Spleen (tissue), 11 donors: ENCODE data around the gene TIMM8B. TPM values are rescaled to one million over a fixed set of nuclear protein-coding genes. Genes with fewer than 3 reads are reported as not detected.
A peak's percentile ranks its signal among the peaks of the same experiment; 100 is the strongest.

Experiments
- DNase-seq: peaks from one replicate; pipeline ENCODE4 v3.0.0-alpha.2; 2020
- H3K27ac ChIP-seq, 8 donors: fragments of 200-600 bp; sonication (generic) in 7 of 8; 1 replicate in 4 of 8; 2 replicates in 4 of 8; pipeline versions ENCODE4 v1.5.0 to v1.8.0; 2016 to 2021; ENCODE audit warnings: inconsistent platforms in 4 of 8, mild to moderate bottlenecking in 4 of 8, moderate library complexity in 1 of 8
- H3K27me3 ChIP-seq, 7 donors: fragments of 200-600 bp; sonication (generic) in 6 of 7; replicated peaks in 1 of 7; 1 replicate in 4 of 7; 2 replicates in 3 of 7; pipeline versions ENCODE4 v1.5.0 to v1.8.0; 2016 to 2021; ENCODE audit warnings: inconsistent platforms in 3 of 7, mild to moderate bottlenecking in 1 of 7
- H3K36me3 ChIP-seq, 6 donors: fragments of 200-600 bp; sonication (generic) in 5 of 6; 1 replicate in 4 of 6; 2 replicates in 2 of 6; pipeline versions ENCODE4 v1.5.0 to v1.8.0; 2016 to 2021; ENCODE audit warnings: inconsistent platforms in 2 of 6
- H3K4me1 ChIP-seq, 6 donors: fragments of 200-600 bp; sonication (generic) in 5 of 6; 1 replicate in 3 of 6; 2 replicates in 3 of 6; pipeline versions ENCODE4 v1.5.0 to v1.8.0; 2016 to 2021; ENCODE audit warnings: inconsistent platforms in 3 of 6
- H3K4me3 ChIP-seq, 8 donors: fragments of 200-600 bp; sonication (generic) in 7 of 8; 1 replicate in 4 of 8; 2 replicates in 4 of 8; pipeline versions ENCODE4 v1.5.0 to v1.8.0; 2016 to 2021; ENCODE audit warnings: inconsistent platforms in 4 of 8, mild to moderate bottlenecking in 4 of 8, moderate library complexity in 2 of 8
- H3K9me3 ChIP-seq, 8 donors: fragments of 200-600 bp; sonication (generic) in 7 of 8; 1 replicate in 4 of 8; 2 replicates in 4 of 8; pipeline versions ENCODE4 v1.5.0 to v1.8.0; 2016 to 2021; ENCODE audit warnings: inconsistent platforms in 4 of 8
- POLR2A ChIP-seq, 3 donors: fragments of 450-650 bp; IDR thresholded peaks; one replicate each; pipeline ENCODE4 v1.5.1; 2017; ENCODE audit warnings: antibody characterized with exemption in 3 of 3, mild to moderate bottlenecking in 1 of 3
- POLR2AphosphoS5 ChIP-seq, 3 donors: sonication (generic); formaldehyde crosslinking; IDR thresholded peaks; one replicate each; pipeline ENCODE4 v1.5.1; 2017; ENCODE audit warnings: antibody characterized with exemption in 3 of 3
- WGBS, 5 donors: extraction: QIAGEN DNeasy Blood & Tissue Kit in 3 of 5; methylation state at CpG; one replicate each; pipeline versions ENCODE4 v1.1.5 to v1.1.7; 2013 to 2018; 5-methylcytosine and 5-hydroxymethylcytosine counted together
- intact Hi-C: fragments of 100-400 bp; cut with DNase I; formaldehyde crosslinking; loops from one replicate; pipeline ENCODE4 v1.15.0; 2023; ENCODE audit warnings: low total_unique reads
- polyA plus RNA-seq, 3 donors: library from polyadenylated mRNA; stranded (reverse); fragments of 200-250 nt; gene quantifications; one replicate each; pipeline ENCODE4 v1.2.1, GENCODE V29; 2013
- total RNA-seq, 7 donors: library from RNA; depleted of rRNA in 3 of 7; stranded (reverse); fragments of >200 nt in 3 of 7; fragmentation: NEBNext Ultra II Directional in 4 of 7; extraction: Animal tissue kit (Norgen Biotek cat#: 25700) in 4 of 7; gene quantifications; one replicate each; pipeline versions ENCODE4 v1.1.0 to v1.2.1, GENCODE V29; 2016 to 2021
- TF ChIP-seq, protein P1 (sequence below), 11 experiments: fragments of 200-600 bp in 7 of 11; fragments of 450-650 bp in 4 of 11; sonication (generic) in 4 of 11; IDR thresholded peaks in 8 of 11; conservative IDR thresholded peaks in 3 of 11; 1 replicate in 7 of 11; 2 replicates in 4 of 11; pipeline versions ENCODE4 v1.4.0 to v1.8.0; 2016 to 2021; ENCODE audit warnings: antibody characterized with exemption in 11 of 11, inconsistent platforms in 4 of 11, mild to moderate bottlenecking in 1 of 11
- donor health status: healthy with polysubstance abuse.
- donor health status: DM: no; HTN: no; CAD: no; lungs with moderate emphysema.
- donor health status: DM: no; HTN: no; CAD: no.
- donor health status: Bipolar disorder and iron deficiency.
- donor health status: healthy.
- donor health status: DM: no; HTN: no; CAD: no.
- donor health status: DM: yes; HTN: yes; CAD: no.

The TIMM8B gene
- total and polyA plus RNA-seq, 10 donors = 16.8 to 98.9 (median 34.4) TPM

DNA sequence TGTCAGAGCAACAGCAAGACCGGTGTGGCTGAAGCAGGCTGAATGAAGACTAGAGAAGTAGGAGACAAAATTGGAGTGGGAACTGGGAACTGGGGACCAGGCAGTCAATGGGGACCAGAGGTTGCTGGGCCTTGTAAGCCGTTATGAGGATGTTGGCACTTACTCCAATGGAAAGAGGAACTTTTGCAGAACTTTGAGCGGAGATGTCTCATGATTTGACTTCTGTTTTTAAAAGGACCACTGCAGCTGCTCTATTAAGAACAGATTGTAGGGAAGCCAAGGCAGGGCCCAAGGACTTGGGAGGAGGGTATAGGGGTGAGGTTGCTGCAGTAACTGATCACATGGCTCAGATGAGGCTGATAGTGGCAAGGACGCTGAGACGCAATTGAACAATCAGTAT lies 43.1 kb upstream of the TIMM8B start:
- peak overlapping the region in 2 of 8 donors; percentile 15 to 37 for H3K27ac ChIP-seq
- 40 to 69% (median 62%) methylated on average over 5 of the region's 5 CpGs for WGBS, 5 donors
- H3K9me3 ChIP-seq = no peaks in the 10 kb centered on the region
- TF ChIP-seq POLR2A (IDR thresholded peaks at IDR 0.05) (no peak), POLR2AphosphoS5 (IDR thresholded peaks at IDR 0.05) (no peak)
- TF ChIP-seq, protein P1, sequence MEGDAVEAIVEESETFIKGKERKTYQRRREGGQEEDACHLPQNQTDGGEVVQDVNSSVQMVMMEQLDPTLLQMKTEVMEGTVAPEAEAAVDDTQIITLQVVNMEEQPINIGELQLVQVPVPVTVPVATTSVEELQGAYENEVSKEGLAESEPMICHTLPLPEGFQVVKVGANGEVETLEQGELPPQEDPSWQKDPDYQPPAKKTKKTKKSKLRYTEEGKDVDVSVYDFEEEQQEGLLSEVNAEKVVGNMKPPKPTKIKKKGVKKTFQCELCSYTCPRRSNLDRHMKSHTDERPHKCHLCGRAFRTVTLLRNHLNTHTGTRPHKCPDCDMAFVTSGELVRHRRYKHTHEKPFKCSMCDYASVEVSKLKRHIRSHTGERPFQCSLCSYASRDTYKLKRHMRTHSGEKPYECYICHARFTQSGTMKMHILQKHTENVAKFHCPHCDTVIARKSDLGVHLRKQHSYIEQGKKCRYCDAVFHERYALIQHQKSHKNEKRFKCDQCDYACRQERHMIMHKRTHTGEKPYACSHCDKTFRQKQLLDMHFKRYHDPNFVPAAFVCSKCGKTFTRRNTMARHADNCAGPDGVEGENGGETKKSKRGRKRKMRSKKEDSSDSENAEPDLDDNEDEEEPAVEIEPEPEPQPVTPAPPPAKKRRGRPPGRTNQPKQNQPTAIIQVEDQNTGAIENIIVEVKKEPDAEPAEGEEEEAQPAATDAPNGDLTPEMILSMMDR (IDR thresholded peaks at IDR 0.05 in 8 of 11, conservative IDR thresholded peaks at IDR 0.05 in 3 of 11) = no peak
- H3K4me1 ChIP-seq = peaks cover 0 to 7% (median 4%) of the 10 kb centered on the region in 6 donors
- H3K4me3 ChIP-seq = no peak overlapping the region
- intact Hi-C loops = no loop called here
- no peaks in the 10 kb centered on the region for H3K36me3 ChIP-seq
- no peak for DNase-seq
- no peaks in the 10 kb centered on the region for H3K27me3 ChIP-seq

DNA sequence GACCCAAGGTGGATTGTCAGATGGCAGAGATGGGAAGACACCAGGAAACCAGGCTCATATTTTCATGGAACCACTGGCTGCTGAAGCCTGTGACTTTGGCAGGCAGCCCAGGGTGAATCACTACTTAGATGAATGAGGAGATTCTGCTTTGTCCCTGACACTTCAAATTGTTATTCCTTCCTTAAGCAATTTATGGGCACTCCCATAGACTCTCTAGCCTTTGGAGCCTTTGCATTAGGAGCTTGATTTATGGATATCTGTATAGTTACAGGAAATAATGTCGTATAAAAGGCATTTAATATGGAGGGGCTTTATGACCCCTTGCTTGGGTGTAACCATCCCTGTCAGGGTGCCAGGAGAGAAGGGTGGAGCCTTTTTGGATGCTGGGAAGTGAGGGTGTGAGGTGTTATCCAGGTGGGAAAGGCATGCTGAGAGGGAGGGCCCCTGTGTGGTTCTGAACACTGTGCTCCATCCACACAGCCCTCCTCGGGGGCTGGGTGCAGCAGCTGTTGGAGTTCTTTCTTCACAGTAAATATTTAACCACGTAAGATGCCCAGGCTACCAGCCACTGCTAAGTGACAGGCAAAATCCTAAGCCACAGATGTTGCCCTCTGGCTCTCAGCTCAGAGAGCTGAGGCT lies 42.0 kb upstream of the TIMM8B start:
- Histone ChIP-seq H3K4me3 (no peak overlapping the region), H3K9me3 (no peaks in the 10 kb centered on the region), H3K36me3 (no peaks in the 10 kb centered on the region), H3K4me1 (peaks cover 0 to 7% (median 4%) of the 10 kb centered on the region in 6 donors), H3K27ac (peak overlapping the region in 2 of 8 donors; percentile 23 to 37), H3K27me3 (no peaks in the 10 kb centered on the region)
- no peak for TF ChIP-seq POLR2AphosphoS5 (IDR thresholded peaks at IDR 0.05)
- TF ChIP-seq, protein P1 (IDR thresholded peaks at IDR 0.05 in 8 of 11, conservative IDR thresholded peaks at IDR 0.05 in 3 of 11) = no peak
- no peak for TF ChIP-seq POLR2A (IDR thresholded peaks at IDR 0.05)
- DNase-seq = no peak
- intact Hi-C loops = no loop called here
- 52 to 64% (median 62%) methylated on average over 3 of the region's 3 CpGs for WGBS, 5 donors

DNA sequence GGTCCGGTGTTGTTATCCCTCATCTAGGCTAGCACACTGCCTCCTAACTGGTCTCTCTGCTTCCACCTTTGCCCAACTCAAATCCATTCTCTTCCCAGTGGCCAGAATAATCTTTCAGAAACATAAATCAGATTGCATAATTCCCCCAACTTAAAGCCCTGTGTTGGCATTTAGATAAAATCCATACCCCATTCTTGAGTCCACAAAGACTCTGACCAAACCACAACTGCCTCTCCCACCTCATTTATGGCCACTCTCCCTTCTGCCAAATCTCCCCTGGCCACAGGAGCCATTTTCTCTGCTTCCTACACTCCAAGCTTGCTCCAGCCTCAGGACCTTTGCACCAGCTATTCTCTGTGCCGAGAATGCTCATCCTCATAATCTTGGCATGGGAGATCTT lies 40.5 kb upstream of the TIMM8B start:
- H3K4me1 ChIP-seq = peaks cover 0 to 7% (median 4%) of the 10 kb centered on the region in 6 donors
- WGBS, 5 donors = 93 to 98% (median 97%) methylated on average over 2 of the region's 2 CpGs
- H3K27ac ChIP-seq = no peak overlapping the region
- intact Hi-C loops = no loop called here
- no peaks in the 10 kb centered on the region for H3K9me3 ChIP-seq
- H3K4me3 ChIP-seq = no peak overlapping the region
- no peaks in the 10 kb centered on the region for H3K36me3 ChIP-seq
- H3K27me3 ChIP-seq = no peaks in the 10 kb centered on the region
- TF ChIP-seq POLR2A (IDR thresholded peaks at IDR 0.05) = no peak
- TF ChIP-seq, protein P1 (IDR thresholded peaks at IDR 0.05 in 8 of 11, conservative IDR thresholded peaks at IDR 0.05 in 3 of 11) = no peak
- TF ChIP-seq POLR2AphosphoS5 (IDR thresholded peaks at IDR 0.05) = no peak
- no peak for DNase-seq

DNA sequence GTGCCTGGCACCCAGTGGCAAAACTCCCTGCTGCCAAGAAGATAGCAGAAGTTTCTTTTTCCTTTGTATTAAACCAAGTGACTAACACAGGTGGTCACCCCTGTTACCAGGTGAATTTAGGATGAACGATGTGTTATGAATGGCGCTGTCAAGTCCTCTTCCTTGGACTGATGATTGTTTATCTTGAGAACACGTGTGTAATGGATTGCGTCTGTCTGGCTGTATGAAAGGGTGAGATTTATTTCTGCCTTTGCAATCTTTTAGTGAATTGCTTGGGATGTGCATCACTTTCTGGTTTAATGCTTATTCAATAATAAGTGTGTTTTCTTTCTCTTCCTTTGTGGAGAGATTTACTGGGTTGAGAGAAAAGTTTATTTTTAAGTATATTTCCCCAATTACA lies 36.6 kb upstream of the TIMM8B start:
- intact Hi-C loops = no loop called here
- 82 to 96% (median 88%) methylated on average over 4 of the region's 4 CpGs for WGBS, 5 donors
- Histone ChIP-seq H3K27me3 (no peaks in the 10 kb centered on the region), H3K9me3 (no peaks in the 10 kb centered on the region), H3K4me3 (no peak overlapping the region), H3K27ac (no peak overlapping the region), H3K4me1 (peaks cover 0 to 9% (median 0%) of the 10 kb centered on the region in 6 donors), H3K36me3 (peaks cover 0 to 8% (median 0%) of the 10 kb centered on the region in 6 donors)
- TF ChIP-seq, protein P1 (IDR thresholded peaks at IDR 0.05 in 8 of 11, conservative IDR thresholded peaks at IDR 0.05 in 3 of 11) = no peak
- no peak for DNase-seq
